Thyroid gland (tissue), 4 donors: ENCODE results near the gene PCBP3.

ENCODE experiments used
- CTCF ChIP-seq, 6 experiments: fragments of 200-600 bp in 3 of 6; fragments of 450-650 bp in 3 of 6; sonication (generic) in 3 of 6; IDR thresholded peaks; one replicate each; pipeline ENCODE4 v1.5.1; 2016 to 2019; ENCODE audit warnings: antibody characterized with exemption in 6 of 6, mild to moderate bottlenecking in 2 of 6, inconsistent platforms in 1 of 6, moderate library complexity in 1 of 6
- POLR2A ChIP-seq, 2 donors: fragments of 450-650 bp; IDR thresholded peaks; one replicate each; pipeline ENCODE4 v1.6.1; 2017; ENCODE audit warnings: antibody characterized with exemption in 2 of 2, mild to moderate bottlenecking in 2 of 2, moderate library complexity in 1 of 2

DNA sequence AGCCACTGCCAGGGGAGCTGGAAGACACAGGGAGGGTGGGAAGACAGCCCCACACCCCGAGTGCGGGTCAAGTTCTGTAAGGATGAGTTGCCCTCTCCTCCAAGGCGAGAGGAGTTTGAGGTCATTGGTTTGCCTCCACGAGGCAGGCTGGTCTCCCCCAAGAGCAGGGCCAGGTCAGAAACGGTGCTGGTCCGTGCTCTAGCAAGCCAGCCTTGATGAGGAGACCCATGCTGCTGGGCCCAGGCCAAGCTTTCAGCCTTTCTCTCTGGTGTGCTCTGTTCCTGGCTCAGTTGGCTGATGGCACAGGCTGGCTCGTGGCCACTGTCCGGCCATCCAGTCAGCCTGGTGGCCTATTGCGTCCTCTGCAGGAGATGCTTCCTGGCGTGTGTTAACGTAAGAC lies 12.0 kb upstream of the PCBP3 start:
- TF ChIP-seq CTCF (IDR thresholded peaks at IDR 0.05) (no peak), POLR2A (IDR thresholded peaks at IDR 0.05) (no peak)
